Measurements from ENCODE around the gene OR10A5.
"Not testable (repeated sequence)": the region's sequence is repeated elsewhere in the genome, so short reads cannot be mapped to it uniquely, and the experiment has no call there.

OR10A5 gene

DNA sequence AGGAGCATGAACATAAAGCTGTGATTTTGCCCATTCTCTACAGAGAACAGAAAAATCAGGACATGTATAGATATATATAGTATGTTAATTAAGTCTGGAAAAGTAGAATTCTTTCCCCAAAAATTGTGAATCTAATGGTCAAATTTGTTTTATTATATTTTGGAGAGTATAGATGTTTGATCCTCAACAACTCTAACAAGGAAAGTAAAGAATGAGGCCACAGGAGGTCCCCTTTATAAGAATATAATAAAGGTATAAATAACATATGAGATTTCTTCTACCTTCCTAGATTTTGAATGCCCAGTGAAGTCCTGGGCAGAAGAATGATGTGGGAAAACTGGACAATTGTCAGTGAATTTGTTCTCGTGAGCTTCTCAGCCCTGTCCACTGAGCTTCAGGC is 30.8 kb downstream of the OR10A5 start, which contains the start of gene OR10A4:
Gene OR10A4 (plus strand): TSS at position 301 of the 400 bp plus-strand sequence. CDS start 23 bp downstream, at position 324.
- no peak for DNase-seq

DNA sequence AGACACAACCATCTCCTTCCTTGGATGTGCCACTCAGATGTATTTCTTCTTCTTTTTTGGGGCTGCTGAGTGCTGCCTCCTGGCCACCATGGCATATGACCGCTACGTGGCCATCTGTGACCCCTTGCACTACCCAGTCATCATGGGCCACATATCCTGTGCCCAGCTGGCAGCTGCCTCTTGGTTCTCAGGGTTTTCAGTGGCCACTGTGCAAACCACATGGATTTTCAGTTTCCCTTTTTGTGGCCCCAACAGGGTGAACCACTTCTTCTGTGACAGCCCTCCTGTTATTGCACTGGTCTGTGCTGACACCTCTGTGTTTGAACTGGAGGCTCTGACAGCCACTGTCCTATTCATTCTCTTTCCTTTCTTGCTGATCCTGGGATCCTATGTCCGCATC is 31.4 kb downstream of the OR10A5 start:
- DNase-seq: no peak

DNA sequence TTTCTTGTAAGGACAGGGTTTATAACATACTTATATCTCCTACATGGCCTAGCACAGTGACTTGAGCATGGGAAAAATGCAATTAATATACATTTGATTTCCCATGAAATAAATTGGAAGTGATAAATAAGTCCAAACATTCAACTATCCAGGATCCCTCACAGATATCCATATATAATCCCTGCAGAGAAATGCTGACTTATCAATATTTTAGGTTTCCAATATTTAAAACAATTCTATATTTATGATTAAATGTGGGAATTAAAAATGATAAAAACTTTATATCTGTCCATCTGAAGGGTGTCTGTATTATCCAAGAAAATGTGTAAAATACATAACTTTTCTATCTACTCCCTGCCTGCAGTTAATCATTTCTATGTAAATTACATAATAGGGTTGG is 37.3 kb downstream of the OR10A5 start:
- DNase-seq: no peak

DNA sequence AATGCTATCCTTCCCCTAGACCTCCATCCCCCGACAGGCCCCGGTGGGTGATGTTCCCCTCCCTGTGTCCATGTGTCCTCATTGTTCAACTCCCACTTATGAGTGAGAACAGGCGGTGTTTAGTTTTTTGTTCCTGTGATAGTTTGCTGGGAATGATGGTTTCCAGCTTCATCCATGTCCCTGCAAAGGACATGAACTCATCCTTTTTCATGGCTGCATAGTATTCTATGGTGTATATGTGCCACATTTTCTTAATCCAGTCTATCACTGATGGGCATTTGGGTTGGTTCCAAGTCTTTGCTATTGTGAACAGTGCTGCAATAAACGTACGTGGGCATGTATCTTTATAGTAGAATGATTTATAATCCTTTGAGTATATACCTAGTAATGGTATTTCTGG is 42.2 kb downstream of the OR10A5 start:
- DNase-seq: not testable (repeated sequence)

DNA sequence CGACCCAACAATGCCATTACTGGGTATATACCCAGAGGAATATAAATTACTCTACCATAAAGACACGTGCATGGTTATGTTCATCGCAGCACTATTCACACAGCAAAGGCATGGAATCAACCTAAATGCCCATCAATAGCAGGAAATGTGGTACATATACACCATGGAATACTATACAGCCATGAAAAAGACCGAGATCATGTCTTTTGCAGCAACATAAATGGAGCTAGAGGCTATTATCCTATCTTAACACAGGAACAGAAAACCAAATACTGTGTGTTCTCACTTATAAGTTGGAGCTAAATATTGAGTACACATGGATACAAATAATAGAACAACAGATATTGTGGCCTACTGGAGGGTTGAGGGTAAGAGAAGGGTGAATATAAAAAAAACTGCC is 43.3 kb downstream of the OR10A5 start:
- no peak for DNase-seq

DNA sequence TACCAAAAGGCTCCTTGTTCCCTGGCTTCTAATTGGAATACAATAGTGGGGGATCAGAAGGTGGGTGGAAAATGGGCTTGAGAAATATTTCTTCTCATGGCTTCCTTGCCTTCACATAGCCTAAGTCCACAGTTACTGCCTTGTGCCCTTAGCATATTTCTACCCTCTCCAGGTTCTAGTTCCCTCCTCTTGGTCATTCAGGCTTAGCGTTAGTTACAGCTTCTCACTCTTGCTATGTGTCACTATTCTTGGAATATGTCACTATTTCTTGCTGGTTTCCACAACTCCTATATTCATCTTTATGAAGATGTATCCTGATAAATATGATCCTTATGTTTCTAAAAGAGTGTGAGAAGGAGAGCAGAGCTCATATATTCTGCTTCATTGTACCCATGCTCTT is 44.4 kb downstream of the OR10A5 start:
- DNase-seq: no peak

DNA sequence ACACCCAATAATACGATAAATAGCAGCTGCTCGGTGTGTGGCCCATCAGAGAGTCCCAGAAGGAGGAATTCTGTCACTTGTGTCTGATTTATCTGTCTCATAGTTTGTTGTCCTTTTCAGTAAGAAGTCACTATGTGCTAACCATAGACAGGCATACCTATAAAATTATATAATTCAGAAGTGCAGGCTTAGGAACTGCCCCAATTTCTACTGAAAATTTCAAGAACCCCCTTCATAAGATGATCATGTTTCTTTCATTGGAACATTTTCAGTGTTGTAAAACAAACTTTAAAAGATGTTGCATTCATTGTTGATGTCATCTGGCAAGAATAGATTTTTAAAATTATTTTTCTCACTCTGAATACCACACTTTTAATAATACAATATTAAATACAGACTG is 46.9 kb downstream of the OR10A5 start, which contains the start of gene OR2D2:
Gene OR2D2 (minus strand): TSS at position 101 of the 400 bp plus-strand sequence. CDS start 0 bp downstream, at position 101.
- no peak for DNase-seq

DNA sequence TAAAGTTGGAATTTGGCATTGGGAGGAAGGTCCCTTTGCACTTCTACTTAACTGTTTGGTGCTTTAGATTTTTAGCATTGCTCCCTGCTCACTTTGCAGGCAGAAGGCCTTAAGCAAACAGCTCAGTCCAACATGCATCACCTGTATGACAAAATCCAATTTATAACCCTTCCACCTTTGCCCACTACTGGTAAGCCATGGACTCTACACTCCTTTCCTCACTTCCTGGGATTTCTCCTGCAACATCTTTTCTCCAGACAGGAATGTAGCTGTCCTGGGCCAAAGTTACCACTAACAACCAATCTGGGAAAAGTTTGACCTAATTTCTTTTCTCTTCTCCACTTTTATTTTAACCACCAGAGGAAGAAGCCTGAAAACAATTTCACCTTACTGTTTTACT is 48.6 kb downstream of the OR10A5 start:
- no peak for DNase-seq

DNA sequence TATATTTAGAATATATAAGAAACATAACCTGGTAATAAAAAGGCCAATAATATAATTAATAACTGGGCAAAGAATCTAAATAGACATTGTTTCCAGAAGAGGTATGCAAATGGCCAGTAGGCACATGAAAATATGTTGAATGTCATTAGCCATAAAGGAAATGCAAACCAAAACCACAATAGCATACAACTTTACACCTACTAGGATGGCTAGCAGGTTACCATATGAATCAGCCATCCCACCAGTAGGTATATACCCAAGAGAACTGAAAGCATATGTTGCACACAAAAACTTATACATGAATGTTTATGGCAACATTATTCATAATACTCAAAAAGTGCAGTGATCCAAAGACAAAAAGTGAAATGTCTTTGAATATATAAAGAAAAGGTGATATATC is 49.5 kb downstream of the OR10A5 start:
- DNase-seq: no peak

All from NCI-H1092 (cell line).